Thyroid gland (tissue), 4 donors: ENCODE measurements around the gene LIX1L. TPM values are rescaled to one million over a fixed set of nuclear protein-coding genes. Genes with fewer than 3 reads are reported as not detected.
A peak's percentile ranks its signal among the peaks of the same experiment; 100 is the strongest.

Experiments used
- DNase-seq, 2 donors: peaks; one replicate each; pipeline ENCODE4 v3.0.0-alpha.2; 2019
- H3K27ac ChIP-seq, 3 donors: fragments of 200-600 bp; sonication (generic); 1 replicate in 2 of 3; 2 replicates in 1 of 3; pipeline ENCODE4 v1.5.1; 2016 to 2019; ENCODE audit warnings: mild to moderate bottlenecking in 1 of 3, moderate library complexity in 1 of 3
- H3K27me3 ChIP-seq: fragments of 200-600 bp; sonication (generic); one replicate; pipeline ENCODE4 v1.5.1; 2019
- H3K36me3 ChIP-seq, 2 donors: fragments of 200-600 bp; sonication (generic); one replicate each; pipeline ENCODE4 v1.5.1; 2016 to 2019
- H3K4me1 ChIP-seq, 2 donors: fragments of 200-600 bp; sonication (generic); one replicate each; pipeline ENCODE4 v1.5.1; 2017 to 2019
- H3K4me3 ChIP-seq, 3 donors: fragments of 200-600 bp; sonication (generic); replicated peaks in 1 of 3; 1 replicate in 2 of 3; 2 replicates in 1 of 3; pipeline ENCODE4 v1.5.1; 2016; ENCODE audit warnings: mild to moderate bottlenecking in 1 of 3
- H3K9me3 ChIP-seq: fragments of 200-600 bp; sonication (generic); one replicate; pipeline ENCODE4 v1.5.1; 2017
- CTCF ChIP-seq, 6 experiments: fragments of 200-600 bp in 3 of 6; fragments of 450-650 bp in 3 of 6; sonication (generic) in 3 of 6; IDR thresholded peaks; one replicate each; pipeline ENCODE4 v1.5.1; 2016 to 2019; ENCODE audit warnings: antibody characterized with exemption in 6 of 6, mild to moderate bottlenecking in 2 of 6, inconsistent platforms in 1 of 6, moderate library complexity in 1 of 6
- POLR2A ChIP-seq, 2 donors: fragments of 450-650 bp; IDR thresholded peaks; one replicate each; pipeline ENCODE4 v1.6.1; 2017; ENCODE audit warnings: antibody characterized with exemption in 2 of 2, mild to moderate bottlenecking in 2 of 2, moderate library complexity in 1 of 2
- WGBS, 2 donors: methylation state at CpG; one replicate each; pipeline ENCODE4 v1.1.5; 2017; 5-methylcytosine and 5-hydroxymethylcytosine counted together
- intact Hi-C: fragments of 100-400 bp; cut with DNase I; formaldehyde crosslinking; loops from one replicate; pipeline ENCODE4 v1.15.1; 2023
- total RNA-seq, 4 donors: library from RNA; depleted of rRNA; stranded (reverse); fragments of >200 nt; gene quantifications; one replicate each; pipeline ENCODE4 v1.2.3, GENCODE V29; 2016

LIX1L gene
- total RNA-seq, 4 donors from 2014 or later: 18.7 to 26.9 (median 20.3) TPM

DNA sequence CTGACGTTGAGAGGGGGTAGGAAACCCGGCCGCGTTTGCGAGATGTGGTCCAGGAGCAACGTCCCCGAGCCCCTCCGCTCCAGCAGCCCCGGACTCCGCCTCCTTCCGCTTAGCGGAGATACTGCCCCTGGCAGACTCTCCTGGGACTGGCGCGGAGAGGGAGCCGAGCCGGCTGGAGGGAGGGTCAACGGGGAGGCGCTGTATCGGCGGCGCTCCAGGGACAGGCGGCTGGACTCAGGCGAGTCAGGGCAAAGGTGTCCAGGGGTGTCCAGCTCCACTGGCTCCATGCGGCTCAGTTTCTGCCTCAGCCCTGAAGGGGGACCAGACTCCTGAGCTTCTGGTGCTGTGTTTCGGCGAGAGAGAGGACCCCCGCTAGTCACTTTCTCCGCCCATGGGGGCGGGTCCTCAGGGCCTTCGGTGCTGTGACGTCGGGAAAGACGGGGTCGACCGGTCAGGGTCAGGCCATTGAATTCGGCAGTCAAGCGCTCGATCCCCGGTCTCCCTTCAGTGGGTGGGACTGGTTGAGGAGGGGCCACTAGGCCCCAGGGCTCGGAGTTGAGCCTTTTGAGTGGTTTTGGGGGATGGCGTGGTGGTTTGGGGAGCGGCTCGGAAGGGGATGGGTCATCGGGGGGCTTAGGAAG, 2.8 kb upstream of the LIX1L start:
- Histone ChIP-seq H3K36me3 (no peaks in the 10 kb centered on the region), H3K27ac (peak overlapping the region; percentile 78 to 84 (median 82)), H3K27me3 (no peaks in the 10 kb centered on the region), H3K9me3 (no peaks in the 10 kb centered on the region), H3K4me1 (peaks cover 29 to 46% of the 10 kb centered on the region in 2 donors), H3K4me3 (peak overlapping the region; percentile 49 to 73 (median 61))
- TF ChIP-seq POLR2A (IDR thresholded peaks at IDR 0.05): peak in 1 of 2 donors; percentile 82
- TF ChIP-seq CTCF (IDR thresholded peaks at IDR 0.05): peak in 5 of 6 experiments; percentile 4 to 32 (median 13)
- intact Hi-C loops: loop anchor here (10.0 kb wide), 1 partner anchor 54 kb away; no protein-coding TSS in a partner anchor
- DNase-seq: peak; percentile 81 to 82
- 0% methylated on average over 5 to 28 of the region's 44 CpGs for WGBS, 2 donors

GRCh38 chr1:145959957-145960467, 2.2 kb upstream of the LIX1L start:
- Histone ChIP-seq H3K27ac (peak overlapping the region; percentile 78 to 84 (median 82)), H3K36me3 (no peaks in the 10 kb centered on the region), H3K4me1 (peaks cover 35 to 43% of the 10 kb centered on the region in 2 donors), H3K9me3 (no peaks in the 10 kb centered on the region), H3K27me3 (no peaks in the 10 kb centered on the region), H3K4me3 (peak overlapping the region in 2 of 3 donors; percentile 61 to 73)
- WGBS, 2 donors: 9 to 24% methylated on average over 6 to 8 of the region's 12 CpGs
- TF ChIP-seq CTCF (IDR thresholded peaks at IDR 0.05) (no peak), POLR2A (IDR thresholded peaks at IDR 0.05) (no peak)
- intact Hi-C loops: loop anchor here (5.0 to 10.0 kb wide), 2 partner anchors 43 to 55 kb away; partner anchors contain the start of gene PEX11B
- DNase-seq: no peak

DNA sequence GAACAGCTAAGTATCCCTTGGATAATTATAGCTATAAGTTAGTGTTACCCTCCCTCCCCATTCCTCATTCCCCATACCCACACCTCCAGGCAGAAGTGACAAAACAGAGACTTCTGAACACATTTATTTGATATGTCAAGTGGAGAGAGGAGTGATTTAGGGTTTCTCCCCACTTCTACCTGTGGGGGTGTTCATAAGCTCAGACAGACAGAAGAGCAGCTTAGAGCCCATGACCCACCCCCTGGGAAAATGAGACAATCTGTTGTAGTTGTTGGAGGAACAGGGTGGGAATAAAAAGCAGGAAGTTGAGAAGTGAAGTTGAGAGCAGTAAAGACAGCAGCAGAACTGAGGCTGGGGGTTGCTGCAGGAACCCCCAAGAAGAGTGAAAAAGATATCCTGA, 1.5 kb upstream of the LIX1L start:
- Histone ChIP-seq H3K27ac (peak overlapping the region in 1 of 3 donors; percentile 84), H3K36me3 (no peaks in the 10 kb centered on the region), H3K4me1 (peaks cover 36 to 41% of the 10 kb centered on the region in 2 donors), H3K4me3 (no peak overlapping the region), H3K27me3 (no peaks in the 10 kb centered on the region), H3K9me3 (no peaks in the 10 kb centered on the region)
- TF ChIP-seq CTCF (IDR thresholded peaks at IDR 0.05) (no peak), POLR2A (IDR thresholded peaks at IDR 0.05) (no peak)
- intact Hi-C loops: loop anchor here (5.0 kb wide), 1 partner anchor 42 kb away; the partner anchor contains the start of gene PEX11B
- DNase-seq: no peak

DNA sequence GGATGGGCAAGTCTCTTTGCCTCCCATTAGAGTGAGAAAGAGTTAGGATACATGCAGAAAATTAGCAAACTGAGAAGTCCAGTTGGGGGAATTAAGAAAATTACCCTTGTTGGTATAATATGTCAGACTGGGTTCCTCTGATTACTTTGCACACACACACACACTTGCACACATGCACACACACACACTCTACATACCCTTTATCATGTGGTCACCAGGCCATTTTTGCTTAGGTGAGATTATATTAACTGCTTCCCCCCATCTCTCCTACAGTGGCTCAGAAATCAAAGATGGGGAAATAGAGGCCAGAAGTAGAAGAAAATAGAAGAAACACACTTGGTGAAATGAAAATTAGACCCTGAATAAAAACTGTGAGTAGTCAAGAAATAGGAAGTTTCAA, 917 bp upstream of the LIX1L start:
- no peak overlapping the region for H3K4me3 ChIP-seq
- DNase-seq: no peak
- no peaks in the 10 kb centered on the region for H3K27me3 ChIP-seq

More for the DNA sequence above, 917 bp upstream of the LIX1L start:
- TF ChIP-seq CTCF (IDR thresholded peaks at IDR 0.05) (no peak), POLR2A (IDR thresholded peaks at IDR 0.05) (no peak)
- Histone ChIP-seq H3K9me3 (no peaks in the 10 kb centered on the region), H3K4me1 (peaks cover 31 to 38% of the 10 kb centered on the region in 2 donors), H3K36me3 (no peaks in the 10 kb centered on the region), H3K27ac (peak overlapping the region in 1 of 3 donors; percentile 90)
- intact Hi-C loops: loop anchor here (5.0 kb wide), 1 partner anchor 41 kb away; the partner anchor contains the start of gene PEX11B
